Thoracic aorta (tissue), 2 donors: ENCODE measurements around the gene TIAM2. TPM values are rescaled to one million over a fixed set of nuclear protein-coding genes. Genes with fewer than 3 reads are reported as not detected.
A peak's percentile ranks its signal among the peaks of the same experiment; 100 is the strongest.

Source experiments
- ATAC-seq: fragments of 150-250 bp; one replicate; pipeline ENCODE4 v1.8.0; 2017; ENCODE audit warnings: low read depth; ENCODE audit not compliant: insufficient number of reproducible peaks, low FRiP score
- DNase-seq: peaks from one replicate; pipeline ENCODE4 v3.0.0-alpha.2; 2020; ENCODE audit warnings: low spot score
- H3K27ac ChIP-seq, 2 donors: fragments of 200-600 bp; sonication (generic); 1 replicate in 1 of 2; 2 replicates in 1 of 2; pipeline ENCODE4 v1.5.1; 2016; ENCODE audit warnings: mild to moderate bottlenecking in 2 of 2, moderate library complexity in 2 of 2
- H3K27me3 ChIP-seq: fragments of 200-600 bp; sonication (generic); replicated peaks from 2 replicates; pipeline ENCODE4 v1.6.0; 2016; ENCODE audit warnings: mild to moderate bottlenecking; ENCODE audit not compliant: insufficient read depth
- H3K36me3 ChIP-seq: fragments of 200-600 bp; sonication (generic); one replicate; pipeline ENCODE4 v1.5.1; 2016
- H3K4me1 ChIP-seq, 2 donors: fragments of 200-600 bp; sonication (generic); 1 replicate in 1 of 2; 2 replicates in 1 of 2; pipeline versions ENCODE4 v1.5.1 to v1.6.0; 2016; ENCODE audit warnings: low read depth in 2 of 2, mild to moderate bottlenecking in 1 of 2; ENCODE audit not compliant: control insufficient read depth in 1 of 2
- H3K4me3 ChIP-seq: fragments of 200-600 bp; sonication (generic); 2 replicates; pipeline ENCODE4 v1.5.1; 2016; ENCODE audit warnings: mild to moderate bottlenecking
- H3K9me3 ChIP-seq: fragments of 200-600 bp; sonication (generic); 2 replicates; pipeline ENCODE4 v1.5.1; 2016
- total RNA-seq, 2 donors: library from RNA; depleted of rRNA; stranded (reverse); fragments of >200 nt; gene quantifications; one replicate each; pipeline versions ENCODE4 v1.1.0 to v1.2.3, GENCODE V29; 2016
- TF ChIP-seq, protein P1 (sequence below): fragments of 200-600 bp; sonication (generic); IDR thresholded peaks from one replicate; pipeline ENCODE4 v1.5.1; 2019; ENCODE audit warnings: antibody characterized with exemption

Gene TIAM2
- total RNA-seq, 2 donors from 2014 or later: 17.8 to 22.1 TPM

- DNase-seq: peak; percentile 37
- peak overlapping the region; percentile 47 for H3K4me3 ChIP-seq
- peak overlapping the region; percentile 29 to 61 for H3K27ac ChIP-seq
- TF ChIP-seq, protein P1, sequence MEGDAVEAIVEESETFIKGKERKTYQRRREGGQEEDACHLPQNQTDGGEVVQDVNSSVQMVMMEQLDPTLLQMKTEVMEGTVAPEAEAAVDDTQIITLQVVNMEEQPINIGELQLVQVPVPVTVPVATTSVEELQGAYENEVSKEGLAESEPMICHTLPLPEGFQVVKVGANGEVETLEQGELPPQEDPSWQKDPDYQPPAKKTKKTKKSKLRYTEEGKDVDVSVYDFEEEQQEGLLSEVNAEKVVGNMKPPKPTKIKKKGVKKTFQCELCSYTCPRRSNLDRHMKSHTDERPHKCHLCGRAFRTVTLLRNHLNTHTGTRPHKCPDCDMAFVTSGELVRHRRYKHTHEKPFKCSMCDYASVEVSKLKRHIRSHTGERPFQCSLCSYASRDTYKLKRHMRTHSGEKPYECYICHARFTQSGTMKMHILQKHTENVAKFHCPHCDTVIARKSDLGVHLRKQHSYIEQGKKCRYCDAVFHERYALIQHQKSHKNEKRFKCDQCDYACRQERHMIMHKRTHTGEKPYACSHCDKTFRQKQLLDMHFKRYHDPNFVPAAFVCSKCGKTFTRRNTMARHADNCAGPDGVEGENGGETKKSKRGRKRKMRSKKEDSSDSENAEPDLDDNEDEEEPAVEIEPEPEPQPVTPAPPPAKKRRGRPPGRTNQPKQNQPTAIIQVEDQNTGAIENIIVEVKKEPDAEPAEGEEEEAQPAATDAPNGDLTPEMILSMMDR: no peak
- ATAC-seq: peak; percentile 87
- H3K27me3 ChIP-seq: no peaks in the 10 kb centered on the region
- H3K36me3 ChIP-seq: no peaks in the 10 kb centered on the region
- no peaks in the 10 kb centered on the region for H3K9me3 ChIP-seq
- H3K4me1 ChIP-seq: peaks cover 11 to 22% of the 10 kb centered on the region in 2 donors
Observed at GRCh38 chr6:155171109-155171746, 176.1 kb downstream of the TIAM2 start.

DNA sequence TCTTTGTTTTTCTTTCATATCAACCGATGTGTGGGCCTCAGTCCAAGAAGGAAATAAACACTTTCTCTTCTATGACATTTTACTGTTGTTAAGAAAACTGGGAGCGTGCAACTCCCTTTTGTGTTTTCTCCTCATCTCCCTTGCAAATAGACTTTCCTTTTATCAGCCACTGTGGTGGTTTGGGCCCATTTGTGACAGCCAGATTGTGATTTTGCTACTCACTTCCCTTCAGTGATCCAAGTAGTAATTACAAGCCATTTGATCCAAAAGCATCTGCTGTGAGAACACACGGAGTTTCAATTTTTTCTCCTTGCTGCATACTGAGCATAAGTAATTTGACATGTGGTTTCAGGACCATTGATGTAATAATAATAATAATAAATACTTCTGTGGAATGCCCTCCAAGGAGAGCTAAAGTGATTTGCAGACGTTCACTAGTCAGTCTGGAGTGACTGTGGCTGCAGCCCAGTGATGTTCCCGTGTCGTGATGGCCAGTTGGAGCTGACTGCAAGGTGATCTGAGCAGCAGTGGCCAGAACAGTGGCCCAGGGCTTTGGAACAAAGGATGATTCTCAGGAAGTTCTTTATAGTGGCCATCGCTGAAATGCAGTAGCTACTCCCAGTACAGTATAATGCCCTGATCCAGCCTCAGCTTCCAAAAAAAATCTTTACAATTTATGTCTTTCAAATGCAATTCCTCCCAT lies 176.8 kb downstream of the TIAM2 start:
- TF ChIP-seq, protein P1: no peak
- peak overlapping the region; percentile 47 for H3K4me3 ChIP-seq
- DNase-seq: no peak
- no peaks in the 10 kb centered on the region for H3K9me3 ChIP-seq
- peak overlapping the region; percentile 29 to 61 for H3K27ac ChIP-seq
- H3K36me3 ChIP-seq: no peaks in the 10 kb centered on the region
- H3K27me3 ChIP-seq: no peaks in the 10 kb centered on the region
- no peak for ATAC-seq
- peaks cover 11 to 22% of the 10 kb centered on the region in 2 donors for H3K4me1 ChIP-seq

DNA sequence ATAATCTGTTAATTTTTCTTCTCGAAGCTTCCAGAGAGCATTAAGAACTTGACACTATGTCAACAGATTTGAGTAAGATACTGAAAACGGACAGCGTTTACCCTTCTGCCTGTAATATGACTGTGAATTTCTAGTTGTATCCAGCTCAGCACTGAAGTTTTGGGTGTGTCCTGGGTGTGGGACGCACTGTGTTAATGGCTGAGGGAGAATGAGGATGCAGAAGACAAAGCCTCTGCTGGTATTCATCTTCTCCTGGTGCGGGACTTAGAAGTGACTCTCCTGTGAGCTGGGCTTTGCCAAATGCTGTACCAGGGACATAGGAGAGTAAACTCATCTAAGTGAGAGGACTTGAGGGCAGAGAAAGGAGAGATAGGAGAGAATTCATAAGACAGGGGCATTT lies 178.4 kb downstream of the TIAM2 start:
- ATAC-seq: no peak
- no peak for DNase-seq
- Histone ChIP-seq H3K4me3 (no peak overlapping the region), H3K27me3 (no peaks in the 10 kb centered on the region), H3K9me3 (no peaks in the 10 kb centered on the region), H3K4me1 (peaks cover 11 to 22% of the 10 kb centered on the region in 2 donors), H3K36me3 (no peaks in the 10 kb centered on the region), H3K27ac (no peak overlapping the region)
- TF ChIP-seq, protein P1: no peak

- Histone ChIP-seq H3K4me3 (no peak overlapping the region), H3K9me3 (no peaks in the 10 kb centered on the region), H3K27me3 (no peaks in the 10 kb centered on the region), H3K4me1 (peaks cover 11 to 22% of the 10 kb centered on the region in 2 donors), H3K36me3 (no peaks in the 10 kb centered on the region), H3K27ac (no peak overlapping the region)
- ATAC-seq (peak; percentile 63), DNase-seq (peak; percentile 9)
- TF ChIP-seq, protein P1: peak; percentile 66
Observed at GRCh38 chr6:155174576-155175211, 179.6 kb downstream of the TIAM2 start.

GRCh38 chr6:155177363-155177961 lies 182.3 kb downstream of the TIAM2 start:
- TF ChIP-seq, protein P1: peak; percentile 70
- H3K9me3 ChIP-seq: no peaks in the 10 kb centered on the region
- no peak overlapping the region for H3K27ac ChIP-seq
- ATAC-seq (no peak), DNase-seq (no peak)
- H3K4me3 ChIP-seq: no peak overlapping the region
- no peaks in the 10 kb centered on the region for H3K36me3 ChIP-seq
- no peaks in the 10 kb centered on the region for H3K27me3 ChIP-seq
- peaks cover 0 to 5% of the 10 kb centered on the region in 2 donors for H3K4me1 ChIP-seq
